Measurements from ENCODE around the gene RMDN2.
"Not testable (repeated sequence)": the region's sequence is repeated elsewhere in the genome, so short reads cannot be mapped to it uniquely, and the experiment has no call there.

The RMDN2 gene

GRCh38 chr2:38016219-38016618 is 91.1 kb downstream of the RMDN2 start:
- no peaks in the 10 kb centered on the region for H3K9me3 ChIP-seq (ENCODE audit: insufficient read depth, low read length)
- TF ChIP-seq CTCF (IDR thresholded peaks at IDR 0.05; ENCODE audit: insufficient read depth, low read length, poor library complexity, severe bottlenecking) = no peak
- TF ChIP-seq EZH2phosphoT487 (conservative IDR thresholded peaks at IDR 0.05; ENCODE audit: low read length) = no peak
- H2AFZ ChIP-seq (ENCODE audit: low read depth, low read length, severe bottlenecking) = no peak overlapping the region
- H3K4me3 ChIP-seq (ENCODE audit: insufficient read depth, low read length, poor library complexity, severe bottlenecking) = no peak overlapping the region
- H3K27me3 ChIP-seq (ENCODE audit: low read length) = no peaks in the 10 kb centered on the region
- H3F3A ChIP-seq (ENCODE audit: insufficient read depth) = no peaks in the 10 kb centered on the region
- no peaks in the 10 kb centered on the region for H3K79me2 ChIP-seq (ENCODE audit: insufficient read depth, low read length)
- no peak overlapping the region for H3K27ac ChIP-seq (ENCODE audit: low read depth, low read length)
- no peaks in the 10 kb centered on the region for H3K9me2 ChIP-seq (replicated peaks; ENCODE audit: insufficient read depth, low read length)
- no peak overlapping the region for H3K9ac ChIP-seq (ENCODE audit: low read length)
- H3K36me3 ChIP-seq (ENCODE audit: low read length) = no peaks in the 10 kb centered on the region
- H4K20me1 ChIP-seq (ENCODE audit: low read depth, low read length) = no peaks in the 10 kb centered on the region
- H3K4me2 ChIP-seq (ENCODE audit: low read depth, low read length, poor library complexity, severe bottlenecking) = no peak overlapping the region

GRCh38 chr2:38017836-38018235 is 92.7 kb downstream of the RMDN2 start:
- no peak overlapping the region for H3K27ac ChIP-seq (ENCODE audit: low read depth, low read length)
- H4K20me1 ChIP-seq (ENCODE audit: low read depth, low read length) = no peaks in the 10 kb centered on the region
- H3K9me3 ChIP-seq (ENCODE audit: insufficient read depth, low read length) = no peaks in the 10 kb centered on the region
- no peaks in the 10 kb centered on the region for H3K36me3 ChIP-seq (ENCODE audit: low read length)
- no peaks in the 10 kb centered on the region for H3K9me2 ChIP-seq (replicated peaks; ENCODE audit: insufficient read depth, low read length)
- no peak overlapping the region for H2AFZ ChIP-seq (ENCODE audit: low read depth, low read length, severe bottlenecking)
- H3F3A ChIP-seq (ENCODE audit: insufficient read depth) = no peaks in the 10 kb centered on the region
- H3K4me3 ChIP-seq (ENCODE audit: insufficient read depth, low read length, poor library complexity, severe bottlenecking) = no peak overlapping the region
- TF ChIP-seq CTCF (IDR thresholded peaks at IDR 0.05; ENCODE audit: insufficient read depth, low read length, poor library complexity, severe bottlenecking) = no peak
- no peak for TF ChIP-seq EZH2phosphoT487 (conservative IDR thresholded peaks at IDR 0.05; ENCODE audit: low read length)
- no peak overlapping the region for H3K9ac ChIP-seq (ENCODE audit: low read length)
- H3K79me2 ChIP-seq (ENCODE audit: insufficient read depth, low read length) = no peaks in the 10 kb centered on the region
- no peak overlapping the region for H3K4me2 ChIP-seq (ENCODE audit: low read depth, low read length, poor library complexity, severe bottlenecking)
- H3K27me3 ChIP-seq (ENCODE audit: low read length) = no peaks in the 10 kb centered on the region

- not testable (repeated sequence) for H2AFZ ChIP-seq (ENCODE audit: low read depth, low read length, severe bottlenecking); H3K27ac ChIP-seq (ENCODE audit: low read depth, low read length); H4K20me1 ChIP-seq (ENCODE audit: low read depth, low read length); H3K4me3 ChIP-seq (ENCODE audit: insufficient read depth, low read length, poor library complexity, severe bottlenecking); H3K9me3 ChIP-seq (ENCODE audit: insufficient read depth, low read length); H3K9ac ChIP-seq (ENCODE audit: low read length); H3K36me3 ChIP-seq (ENCODE audit: low read length); H3F3A ChIP-seq (ENCODE audit: insufficient read depth); H3K79me2 ChIP-seq (ENCODE audit: insufficient read depth, low read length); H3K27me3 ChIP-seq (ENCODE audit: low read length); H3K9me2 ChIP-seq (replicated peaks; ENCODE audit: insufficient read depth, low read length); H3K4me2 ChIP-seq (ENCODE audit: low read depth, low read length, poor library complexity, severe bottlenecking)
Measured at GRCh38 chr2:38020359-38021069, 95.4 kb downstream of the RMDN2 start.

- no peaks in the 10 kb centered on the region for H3K79me2 ChIP-seq (ENCODE audit: insufficient read depth, low read length)
- no peak overlapping the region for H3K27ac ChIP-seq (ENCODE audit: low read depth, low read length)
- H3K27me3 ChIP-seq (ENCODE audit: low read length) = no peaks in the 10 kb centered on the region
- no peak overlapping the region for H3K4me2 ChIP-seq (ENCODE audit: low read depth, low read length, poor library complexity, severe bottlenecking)
- H3K9me3 ChIP-seq (ENCODE audit: insufficient read depth, low read length) = no peaks in the 10 kb centered on the region
- TF ChIP-seq CTCF (IDR thresholded peaks at IDR 0.05; ENCODE audit: insufficient read depth, low read length, poor library complexity, severe bottlenecking) = no peak
- no peak for TF ChIP-seq EZH2phosphoT487 (conservative IDR thresholded peaks at IDR 0.05; ENCODE audit: low read length)
- H3K9ac ChIP-seq (ENCODE audit: low read length) = no peak overlapping the region
- no peaks in the 10 kb centered on the region for H3K9me2 ChIP-seq (replicated peaks; ENCODE audit: insufficient read depth, low read length)
- H3K4me3 ChIP-seq (ENCODE audit: insufficient read depth, low read length, poor library complexity, severe bottlenecking) = no peak overlapping the region
- H2AFZ ChIP-seq (ENCODE audit: low read depth, low read length, severe bottlenecking) = no peak overlapping the region
- no peaks in the 10 kb centered on the region for H3K36me3 ChIP-seq (ENCODE audit: low read length)
- H4K20me1 ChIP-seq (ENCODE audit: low read depth, low read length) = no peaks in the 10 kb centered on the region
- H3F3A ChIP-seq (ENCODE audit: insufficient read depth) = no peaks in the 10 kb centered on the region
Measured at GRCh38 chr2:38021589-38021988, 96.5 kb downstream of the RMDN2 start.
